GM12891 (cell line): ENCODE measurements around the gene PLAGL1.

Source experiments
- PAX5 ChIP-seq: IDR thresholded peaks from 2 replicates; pipeline ENCODE4 v1.6.1; 2011; ENCODE audit warnings: low read length, moderate library complexity, mild to moderate bottlenecking; ENCODE audit not compliant: insufficient read depth, severe bottlenecking
- POLR2A ChIP-seq: IDR thresholded peaks from 2 replicates; pipeline ENCODE4 v1.6.1; 2011; ENCODE audit warnings: low read depth, low read length, control low read depth
- POLR2AphosphoS5 ChIP-seq: IDR thresholded peaks from 2 replicates; pipeline ENCODE4 v1.6.1; 2011; ENCODE audit warnings: low read depth, low read length, control low read depth
- POU2F2 ChIP-seq: IDR thresholded peaks from 2 replicates; pipeline ENCODE4 v1.6.1; 2011; ENCODE audit warnings: low read depth, mild to moderate bottlenecking, control low read depth, low read length, moderate library complexity
- SPI1 ChIP-seq: IDR thresholded peaks from 2 replicates; pipeline ENCODE4 v1.6.1; 2011; ENCODE audit warnings: low read depth, low read length, control low read depth
- TAF1 ChIP-seq: IDR thresholded peaks from 2 replicates; pipeline ENCODE4 v1.6.1; 2011; ENCODE audit warnings: low read depth, low read length, control low read depth

- TF ChIP-seq POLR2AphosphoS5 = no peak
- TF ChIP-seq POU2F2 = no peak
- no peak for TF ChIP-seq POLR2A
- no peak for TF ChIP-seq TAF1
- TF ChIP-seq PAX5 = no peak
- no peak for TF ChIP-seq SPI1
Measured at GRCh38 chr6:143941852-143942627, 66.0 kb downstream of the PLAGL1 start.
